HG03521 (cell line): Measurements from ENCODE around the gene TMOD1.
A peak's percentile ranks its signal among the peaks of the same experiment; 100 is the strongest.
"Not testable (repeated sequence)": the region's sequence is repeated elsewhere in the genome, so short reads cannot be mapped to it uniquely, and the experiment has no call there.

Source experiments
- ATAC-seq: cut with Tn5 transposase; IDR thresholded peaks from one replicate; pipeline ENCODE4 v1.9.1; 2021; ENCODE audit warnings: mild to moderate bottlenecking, moderate library complexity; ENCODE audit not compliant: unreplicated experiment

TMOD1 gene

DNA sequence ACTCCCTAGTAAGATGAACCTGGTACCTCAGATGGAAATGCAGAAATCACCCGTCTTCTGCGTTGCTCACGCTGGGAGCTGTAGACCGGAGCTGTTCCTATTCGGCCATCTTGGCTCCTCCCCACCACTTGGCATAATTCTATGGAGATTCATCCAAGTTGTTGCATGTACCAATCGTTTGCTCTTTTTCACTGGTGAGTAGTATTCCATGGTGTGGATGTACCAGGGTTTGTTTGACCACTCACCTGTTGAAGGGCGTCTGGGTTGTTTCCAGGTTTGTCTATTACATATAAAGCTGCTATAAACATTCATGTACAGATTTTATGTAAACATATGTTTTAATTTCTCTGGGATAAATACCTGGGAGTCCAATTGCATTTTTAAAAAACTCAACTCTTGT lies 85.4 kb downstream of the TMOD1 start:
- ATAC-seq = not testable (repeated sequence)

DNA sequence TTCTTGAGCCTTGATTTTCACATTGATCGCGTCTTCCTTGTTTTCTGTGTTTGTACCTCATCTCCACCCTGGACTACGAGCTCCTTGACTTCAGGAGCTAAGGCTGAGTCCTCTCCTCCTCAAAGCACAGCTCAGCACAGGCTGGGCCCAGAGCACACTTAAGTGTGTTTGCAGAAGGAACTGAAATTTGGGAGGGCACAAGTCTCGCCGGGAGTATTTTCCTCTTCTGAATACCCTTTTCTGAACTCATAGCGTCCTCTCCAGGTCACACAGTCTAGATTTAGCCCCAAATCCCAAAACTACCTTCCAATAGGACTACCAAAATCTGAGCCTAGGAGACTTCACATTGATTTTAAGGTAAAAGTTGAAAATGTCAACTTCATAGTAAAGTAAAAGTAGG lies 90.1 kb downstream of the TMOD1 start:
- ATAC-seq = no peak

DNA sequence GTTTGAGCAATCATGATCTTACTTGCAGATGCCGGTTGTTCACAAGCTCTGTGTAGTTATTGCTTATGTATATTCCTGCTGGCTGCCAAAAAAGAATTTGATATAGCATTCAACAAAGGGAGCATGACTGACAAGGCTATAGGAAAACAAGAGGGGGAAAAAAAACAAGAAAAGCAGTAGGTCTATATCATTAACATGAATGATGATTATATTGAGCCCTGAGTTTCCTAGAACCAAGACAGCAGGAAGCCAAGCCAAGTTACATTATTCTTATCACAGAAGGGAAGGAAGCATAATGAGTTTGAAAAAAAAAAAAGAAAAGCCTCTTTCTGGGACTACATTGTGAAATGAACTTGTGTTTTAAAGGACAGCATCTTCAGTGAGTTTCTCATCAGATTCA lies 90.7 kb downstream of the TMOD1 start:
- no peak for ATAC-seq

DNA sequence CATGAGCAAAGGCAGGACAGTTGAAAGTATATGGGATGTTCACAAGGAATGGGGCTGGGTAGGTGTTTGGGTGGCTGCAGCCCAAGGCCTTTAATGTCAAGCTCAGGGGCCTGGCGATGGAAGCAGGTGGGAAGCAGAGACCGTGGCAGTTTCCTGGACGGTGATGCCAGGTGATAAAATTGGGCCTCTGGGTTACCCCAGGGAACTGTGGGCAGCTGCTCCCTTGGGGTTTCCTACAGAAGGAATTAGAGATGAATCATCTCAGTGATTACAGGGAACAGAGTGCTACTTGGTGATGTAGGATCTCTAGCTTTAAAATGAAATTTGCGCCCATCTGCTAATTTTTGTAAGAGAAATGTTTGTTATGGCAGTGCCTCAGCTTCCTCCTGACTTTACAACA lies 92.5 kb downstream of the TMOD1 start:
- ATAC-seq = no peak

DNA sequence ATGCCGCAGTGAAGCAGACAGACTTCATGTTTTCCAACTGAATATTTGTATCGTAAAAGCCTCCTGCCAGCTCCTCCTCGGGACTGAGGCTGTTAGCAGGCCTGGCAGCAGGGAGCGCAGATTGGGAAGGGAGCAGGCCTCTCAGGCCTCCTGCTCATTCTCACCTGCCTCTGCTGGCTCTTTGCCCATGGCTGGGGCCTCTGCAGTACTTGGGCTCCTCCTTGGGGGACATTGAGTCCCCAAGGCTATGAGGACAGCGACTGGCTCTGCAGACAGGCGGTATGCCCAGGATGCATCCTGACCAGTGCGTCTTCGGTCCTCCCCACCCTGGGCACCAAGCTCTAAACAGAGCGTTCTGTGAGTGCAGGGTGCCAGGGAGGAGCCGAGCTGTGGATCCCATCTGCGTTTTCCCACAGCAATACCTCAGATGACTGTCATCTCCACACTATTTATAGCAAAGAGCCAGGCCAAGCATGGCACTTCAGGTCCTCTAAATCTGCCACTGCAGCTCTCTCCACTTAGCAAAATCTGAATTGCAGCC lies 93.0 kb downstream of the TMOD1 start:
- no peak for ATAC-seq

DNA sequence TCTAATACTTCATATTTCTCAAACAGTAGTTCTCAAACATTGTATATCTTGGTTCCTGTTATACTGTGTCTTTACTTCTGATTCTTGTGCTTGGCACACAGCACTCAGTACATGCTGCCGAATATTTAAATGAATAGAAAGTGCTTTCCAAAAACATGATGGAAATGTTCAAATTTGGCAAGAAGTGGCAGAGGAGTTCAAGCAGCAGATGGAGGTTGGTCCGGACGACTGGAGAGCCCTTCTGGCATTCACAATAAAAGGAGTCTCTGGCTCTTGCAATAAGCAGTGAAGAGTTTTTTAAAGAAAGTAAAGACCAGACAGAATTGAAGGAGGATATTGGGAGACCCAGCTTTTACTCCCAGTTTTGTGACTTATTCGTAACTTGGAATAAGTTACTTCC lies 95.4 kb downstream of the TMOD1 start:
- ATAC-seq = no peak

DNA sequence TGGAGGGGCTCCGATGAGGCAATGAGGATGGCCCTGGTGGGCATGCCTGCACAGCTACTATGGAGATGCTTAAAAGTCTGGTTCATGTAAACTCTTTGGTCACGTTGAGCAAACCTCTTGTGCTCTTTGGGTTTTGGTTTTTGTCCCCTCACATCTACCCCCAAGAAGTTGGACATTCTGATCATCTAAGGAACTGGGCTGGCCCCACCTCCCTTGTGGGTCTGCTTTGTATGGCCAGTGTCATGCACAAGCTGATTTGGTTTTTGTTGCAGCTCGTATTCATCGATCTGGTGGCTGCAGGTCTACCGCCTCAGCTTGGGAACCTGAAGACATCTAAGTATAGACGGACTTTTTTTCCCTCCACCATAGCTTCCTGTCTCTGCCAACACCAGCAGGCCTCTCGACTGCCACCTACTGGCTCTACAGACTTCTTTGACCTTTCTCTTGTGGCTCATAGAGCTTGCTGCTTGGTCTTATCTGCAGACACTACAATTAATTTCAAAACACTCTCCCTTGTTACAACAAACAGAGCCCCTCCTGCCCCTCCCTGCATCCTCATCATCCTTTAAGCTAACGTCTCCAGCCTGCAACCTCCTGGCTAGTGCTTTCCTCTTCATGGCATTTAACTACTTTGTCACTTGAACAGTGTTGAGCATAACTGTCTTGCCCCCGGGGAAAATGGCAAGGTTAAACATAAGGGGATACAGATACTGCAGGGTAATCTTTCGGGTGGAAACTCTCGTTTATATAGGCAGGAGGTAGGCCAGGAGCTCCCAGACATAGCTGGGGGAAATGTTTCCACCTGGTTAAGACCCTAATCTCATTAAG lies 97.2 kb downstream of the TMOD1 start:
- peak; percentile 78 for ATAC-seq

DNA sequence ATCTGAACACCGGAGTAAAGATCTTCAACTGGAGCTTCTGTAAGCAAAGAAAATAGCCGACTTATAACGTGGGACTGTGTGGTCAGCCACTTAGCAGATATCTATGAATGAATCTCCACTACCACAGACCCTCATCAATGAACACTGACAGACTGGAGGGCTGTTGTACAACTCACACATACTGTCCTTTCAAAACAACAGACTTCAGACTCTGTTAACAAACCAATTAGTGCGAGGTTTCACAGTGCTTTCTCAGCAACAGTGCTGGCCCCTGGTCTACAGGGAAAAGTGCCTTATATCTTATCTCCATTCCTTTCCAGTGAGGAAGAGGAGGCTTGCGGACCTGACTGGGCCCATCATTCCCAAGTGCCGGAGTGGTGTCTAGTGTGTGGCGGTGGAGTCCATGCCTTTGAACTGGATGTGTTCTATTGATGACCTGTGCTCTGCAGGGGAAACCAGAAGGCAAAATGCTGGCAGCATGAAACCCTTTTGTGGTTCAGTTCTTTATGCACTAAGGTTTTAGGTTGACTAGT lies 97.9 kb downstream of the TMOD1 start:
- ATAC-seq = no peak

DNA sequence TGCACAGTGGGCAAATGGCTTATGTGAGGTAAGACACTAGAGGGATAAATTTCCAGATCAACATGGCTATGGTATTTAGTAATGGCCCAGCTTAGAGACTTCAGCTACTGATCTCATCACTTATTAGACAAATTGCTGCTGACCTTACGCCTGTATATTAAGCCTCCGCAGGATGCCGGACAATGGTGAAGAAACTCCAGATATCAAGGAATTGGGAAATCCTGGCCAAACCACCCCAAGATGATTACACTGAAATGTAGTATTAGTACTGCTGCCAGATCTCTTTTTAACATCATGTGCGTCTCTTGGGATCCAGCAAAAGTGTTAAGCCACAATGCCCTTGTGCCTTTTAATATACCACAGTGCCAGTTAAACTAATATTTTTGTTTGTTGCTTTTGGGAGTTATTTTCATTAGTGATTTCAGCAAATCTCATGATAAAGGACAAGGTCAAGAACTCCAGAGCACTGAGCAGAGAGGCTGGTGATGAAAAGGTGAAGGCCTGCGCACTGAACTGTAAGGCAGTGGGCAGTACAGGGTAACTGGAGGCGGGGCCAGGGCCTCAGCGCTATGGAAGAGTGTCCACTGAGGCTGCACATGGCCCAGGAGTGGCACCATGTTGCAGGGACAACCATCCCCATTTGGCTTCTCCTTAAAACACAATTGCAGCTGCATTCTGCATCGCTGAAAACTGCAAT lies 99.2 kb downstream of the TMOD1 start:
- ATAC-seq = no peak

DNA sequence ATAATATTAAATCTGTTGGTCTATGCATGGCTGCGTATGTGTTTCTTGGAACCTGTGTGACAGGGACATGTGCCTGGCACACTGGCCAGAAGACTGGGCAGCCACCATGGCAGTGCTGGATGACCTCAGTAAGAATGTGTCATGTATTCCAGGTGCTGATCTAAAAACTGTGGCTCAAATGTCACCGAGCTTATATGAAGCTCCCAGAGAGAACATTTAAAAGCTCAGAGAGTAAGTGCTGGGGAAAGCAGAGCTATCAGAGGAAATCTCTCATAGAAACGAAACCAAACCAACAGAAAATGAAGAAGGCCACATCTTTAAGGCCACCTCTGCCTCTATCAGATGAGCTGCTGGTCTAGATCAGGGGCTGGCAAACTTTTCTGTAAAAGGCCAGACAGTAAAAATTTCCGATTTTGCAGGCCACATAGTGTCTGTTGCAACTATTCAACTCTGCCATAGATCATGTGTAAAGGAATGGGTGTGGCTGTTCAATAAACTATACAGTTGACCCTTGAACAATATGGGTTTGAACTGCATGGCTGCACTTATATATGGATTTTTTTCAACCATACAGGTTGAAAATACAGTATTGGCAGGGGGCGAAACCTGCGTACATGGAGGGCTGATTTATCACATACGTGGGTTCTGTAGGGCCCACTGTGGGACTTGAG lies 99.9 kb downstream of the TMOD1 start:
- ATAC-seq = no peak

DNA sequence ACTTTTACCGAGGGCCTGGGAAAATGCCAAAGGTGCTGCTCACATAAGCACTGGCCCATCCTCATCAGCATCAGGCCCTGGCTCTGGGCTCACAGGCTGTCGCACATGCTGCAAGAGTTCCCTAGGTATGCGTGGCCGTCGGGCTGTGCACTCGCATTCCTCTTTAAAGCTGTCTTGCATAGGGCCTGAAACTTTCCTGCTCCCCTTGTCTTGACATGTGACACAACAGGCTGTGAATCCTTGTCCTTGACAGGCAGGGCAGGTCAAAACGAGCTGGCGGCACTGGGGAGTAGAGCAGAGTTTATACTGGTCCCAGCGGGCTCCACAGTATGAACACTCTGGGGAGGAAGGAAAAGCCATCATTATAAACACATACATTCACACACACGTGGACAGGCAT lies 101.0 kb downstream of the TMOD1 start:
- no peak for ATAC-seq

DNA sequence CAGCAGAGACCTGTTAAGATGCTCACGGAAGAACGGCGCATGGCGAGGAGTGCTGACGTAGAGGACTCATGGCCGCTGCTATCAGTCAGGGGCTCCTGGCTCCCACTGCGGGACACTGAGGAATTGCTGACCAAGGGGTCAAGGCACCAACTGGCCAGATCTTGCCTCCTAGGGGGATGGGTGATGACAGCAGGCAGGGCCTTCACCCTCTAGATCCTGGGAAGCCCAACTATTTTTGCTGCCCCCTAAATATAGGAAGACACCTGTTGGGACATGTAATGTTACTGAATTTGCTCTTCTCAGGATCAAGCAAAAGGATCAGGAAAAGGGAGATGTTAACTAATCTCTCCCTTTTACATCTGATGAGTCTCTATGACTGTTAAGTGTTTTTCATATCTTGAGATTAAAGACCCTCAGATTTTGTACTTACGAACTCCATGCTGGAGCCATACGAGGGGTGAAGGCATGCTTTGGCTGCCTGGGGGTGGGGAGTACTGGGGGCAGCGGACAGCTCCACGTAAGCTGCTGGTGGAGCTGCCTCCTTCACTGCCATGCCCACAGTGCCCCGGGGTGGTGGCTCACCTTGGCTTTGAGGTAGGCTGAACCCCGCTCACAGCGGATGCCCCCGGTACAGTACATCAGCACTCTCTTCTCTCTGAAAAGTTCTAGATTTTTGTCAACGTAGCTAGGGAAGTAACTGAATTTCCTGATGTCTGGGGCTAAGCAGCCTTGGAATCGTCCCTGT lies 103.6 kb downstream of the TMOD1 start:
- ATAC-seq = no peak

DNA sequence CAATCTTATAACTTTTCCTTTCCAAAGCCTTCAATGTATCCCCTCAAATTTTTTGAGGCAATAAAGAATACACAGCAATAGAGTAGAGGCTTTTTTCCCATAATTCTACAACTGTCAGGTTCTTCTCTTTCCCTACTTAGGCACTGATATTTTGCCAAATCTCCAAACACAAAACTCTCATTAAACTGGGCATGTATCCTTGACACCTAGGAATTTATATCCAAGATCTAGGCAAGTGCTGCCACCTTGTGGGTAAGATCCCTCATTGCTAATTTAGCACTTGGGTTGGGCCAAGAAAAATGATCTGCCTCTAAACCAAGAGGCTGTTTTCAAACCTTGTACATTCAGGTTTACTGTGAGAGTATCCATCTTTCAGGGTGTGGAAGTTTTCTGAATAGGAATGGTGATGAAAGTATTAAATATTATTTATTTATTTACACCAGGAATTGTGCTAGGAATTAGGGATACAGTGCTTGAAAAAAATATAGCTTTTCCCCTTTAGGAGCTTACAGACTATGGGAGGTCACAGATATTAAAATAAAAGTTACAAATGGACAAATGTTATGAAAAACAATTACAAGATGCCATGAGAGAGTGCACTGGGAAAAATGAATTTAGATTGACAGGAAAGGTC lies 114.1 kb downstream of the TMOD1 start:
- ATAC-seq = no peak

DNA sequence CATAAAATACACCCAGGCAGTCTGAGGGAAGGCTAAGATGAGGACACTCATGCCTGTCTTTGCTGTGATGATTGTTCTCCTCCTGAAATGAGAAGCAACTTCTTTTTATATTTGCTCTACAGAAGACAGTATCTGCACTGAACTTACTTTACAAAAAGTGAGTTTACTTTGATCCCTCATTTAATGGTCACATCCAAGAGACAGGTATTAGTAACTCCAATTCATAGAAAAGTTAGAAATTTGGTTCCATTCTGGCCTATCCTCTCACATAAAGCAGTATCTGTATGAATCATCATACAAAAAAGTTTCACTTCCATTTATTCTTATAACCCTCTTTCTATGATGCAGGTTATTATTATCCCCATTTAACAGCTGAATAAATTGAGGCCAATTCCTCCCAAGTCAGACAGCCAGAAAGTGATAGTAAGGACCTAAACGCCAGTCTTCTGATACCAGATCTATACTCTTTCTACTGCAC lies 116.5 kb downstream of the TMOD1 start:
- no peak for ATAC-seq

DNA sequence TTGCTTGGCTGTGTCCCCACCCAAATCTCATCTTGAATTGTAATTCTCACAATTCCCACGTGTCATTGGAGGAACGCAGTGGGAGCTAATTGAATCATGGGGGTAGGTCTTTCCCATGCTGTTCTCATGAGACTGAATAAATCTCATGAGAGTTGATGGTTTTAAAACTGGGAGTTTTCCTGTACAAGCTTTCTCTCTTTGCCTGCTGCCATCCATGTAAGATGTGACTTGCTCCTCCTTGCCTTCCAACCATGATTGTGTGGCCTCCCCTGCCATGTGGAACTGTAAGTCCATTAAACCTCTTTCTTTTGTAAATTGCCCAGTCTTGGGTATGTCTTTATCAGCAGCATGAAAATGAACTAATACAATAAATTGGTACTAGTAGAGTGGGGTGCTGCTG lies 118.6 kb downstream of the TMOD1 start:
- ATAC-seq = not testable (repeated sequence)

DNA sequence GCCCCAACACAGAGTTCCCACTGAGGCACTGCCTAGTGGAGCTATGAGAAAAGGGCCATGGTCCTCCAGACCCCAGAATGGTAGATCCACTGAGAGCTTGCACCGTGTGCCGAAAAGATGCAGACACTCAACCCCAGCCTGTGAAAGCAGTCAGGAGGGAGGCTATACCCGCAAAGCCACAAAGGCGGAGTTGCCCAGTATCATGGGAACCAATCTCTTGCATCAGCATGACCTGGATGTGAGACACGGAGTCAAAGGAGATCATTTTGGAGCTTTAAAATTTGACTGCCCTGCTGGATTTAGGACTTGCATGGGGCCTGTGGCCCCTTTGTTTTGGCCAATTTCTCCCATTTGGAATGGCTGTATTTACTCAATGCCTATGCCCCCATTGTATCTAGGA lies 121.0 kb downstream of the TMOD1 start:
- not testable (repeated sequence) for ATAC-seq

DNA sequence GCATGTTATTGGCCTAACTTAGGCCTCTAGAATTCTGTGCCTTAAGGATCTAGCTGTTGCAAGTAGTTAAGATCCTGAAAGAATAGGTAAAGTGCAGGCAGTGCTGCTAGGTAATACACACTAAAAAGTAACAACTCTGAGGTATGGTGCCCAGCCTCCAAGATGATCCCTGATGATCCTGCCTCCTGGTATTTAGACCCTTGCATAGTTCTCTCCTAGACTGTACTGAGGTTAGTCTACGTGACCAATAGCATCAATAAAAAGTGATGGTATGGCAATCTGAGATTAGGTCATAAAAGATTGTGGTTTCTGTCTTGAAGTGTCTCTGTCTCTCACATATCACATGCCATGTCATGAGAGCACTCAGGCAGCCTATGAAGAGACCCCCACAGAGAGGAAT lies 122.5 kb downstream of the TMOD1 start:
- ATAC-seq = no peak

DNA sequence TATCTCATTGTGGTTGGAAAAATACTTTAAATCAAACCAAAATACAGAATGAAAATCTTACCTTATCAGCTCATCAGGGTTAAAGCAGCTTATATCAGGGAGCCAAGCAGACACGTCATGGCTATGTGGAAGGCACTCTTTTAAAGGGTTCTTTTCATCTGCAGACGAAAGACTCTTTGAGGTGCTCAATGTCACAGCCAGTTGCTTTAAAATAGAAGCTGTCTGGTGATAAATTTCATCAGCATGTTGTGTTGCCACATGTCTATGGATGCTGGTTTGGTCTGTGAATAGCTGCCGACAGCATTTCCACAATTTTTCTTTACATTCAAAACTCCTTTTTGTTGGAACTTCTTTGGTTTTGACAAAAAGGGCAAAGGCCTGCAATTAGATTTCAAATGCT lies 124.2 kb downstream of the TMOD1 start:
- no peak for ATAC-seq

DNA sequence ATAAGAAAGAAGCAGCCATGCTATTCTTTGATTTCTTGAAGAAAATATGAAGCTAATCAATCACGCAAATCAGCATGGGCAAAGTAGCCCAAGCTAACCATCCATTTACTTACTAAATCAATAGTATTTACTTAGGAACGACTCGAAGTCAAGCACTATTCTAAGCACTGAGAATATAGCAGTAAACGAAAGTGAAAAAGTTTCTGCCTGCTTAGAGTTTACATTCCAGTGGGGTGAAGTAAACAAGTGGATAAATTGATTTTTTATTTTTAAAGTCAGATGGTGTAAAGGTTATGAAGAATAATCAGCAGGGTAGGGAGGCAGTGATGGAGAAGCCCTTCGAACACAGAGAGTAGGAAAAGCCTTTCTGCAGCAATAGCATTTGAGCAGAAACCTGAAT lies 126.2 kb downstream of the TMOD1 start:
- ATAC-seq = no peak

DNA sequence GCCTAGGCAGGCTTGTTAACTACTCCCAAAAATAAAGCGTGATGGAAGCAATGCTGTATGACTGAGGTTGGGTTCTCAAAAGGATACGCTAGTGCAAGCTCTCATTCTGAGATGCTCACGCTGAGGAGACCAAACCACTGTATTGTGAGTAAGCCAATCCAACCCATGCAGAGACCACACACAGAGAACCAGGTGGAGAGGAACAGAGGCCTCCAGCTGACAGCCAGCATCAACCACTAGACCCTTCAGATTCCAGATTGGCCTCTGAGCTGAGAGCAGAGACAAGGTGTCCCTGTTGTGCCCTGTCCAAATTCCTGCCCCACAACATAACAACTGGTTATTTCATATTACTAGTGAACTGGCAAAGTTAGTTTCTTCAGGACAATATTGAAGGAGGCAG lies 127.2 kb downstream of the TMOD1 start:
- no peak for ATAC-seq
